GM18951 (cell line): ENCODE measurements around the gene GPANK1.

Source experiments
- POLR2A ChIP-seq: IDR thresholded peaks from 4 replicates; pipeline ENCODE4 v1.6.1; 2011; ENCODE audit warnings: mild to moderate bottlenecking; ENCODE audit not compliant: insufficient read length, insufficient read depth; ENCODE audit errors: extremely low read depth
- in situ Hi-C: fragments of 300-500 bp; cut with MboI; formaldehyde crosslinking; loops from one replicate; pipeline ENCODE4 v1.12.0; 2022; ENCODE audit warnings: low sequenced_read_pairs, mixed read lengths, inconsistent platforms; ENCODE audit not compliant: unreplicated experiment

GPANK1 gene

DNA sequence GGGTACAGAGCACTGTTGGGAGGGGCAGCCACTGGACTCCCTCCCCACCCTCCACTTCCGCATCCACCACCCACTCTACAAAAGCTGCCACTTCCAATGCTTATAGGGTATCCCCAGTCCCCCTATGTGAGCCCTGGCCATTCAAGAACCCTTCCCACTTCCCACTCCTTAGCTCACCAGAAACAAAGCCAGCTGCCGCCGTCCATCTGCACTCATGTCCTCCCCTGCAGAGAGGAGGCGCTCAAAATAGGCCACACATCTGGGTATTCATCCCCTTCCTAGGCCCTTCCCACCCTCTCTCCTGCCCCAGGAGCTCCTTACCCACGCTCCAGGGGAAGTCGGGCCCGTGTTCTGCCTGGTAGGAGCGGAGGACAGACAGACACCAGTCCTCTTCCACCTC is 22.5 kb upstream of the GPANK1 start:
- TF ChIP-seq POLR2A, result no peak
- in situ Hi-C loops, result no loop called here

GRCh38 chr6:31686483-31686882 is 21.7 kb upstream of the GPANK1 start:
- TF ChIP-seq POLR2A, result no peak
- in situ Hi-C loops, result no loop called here

GRCh38 chr6:31683591-31683990 is 18.8 kb upstream of the GPANK1 start:
- in situ Hi-C loops, result no loop called here

DNA sequence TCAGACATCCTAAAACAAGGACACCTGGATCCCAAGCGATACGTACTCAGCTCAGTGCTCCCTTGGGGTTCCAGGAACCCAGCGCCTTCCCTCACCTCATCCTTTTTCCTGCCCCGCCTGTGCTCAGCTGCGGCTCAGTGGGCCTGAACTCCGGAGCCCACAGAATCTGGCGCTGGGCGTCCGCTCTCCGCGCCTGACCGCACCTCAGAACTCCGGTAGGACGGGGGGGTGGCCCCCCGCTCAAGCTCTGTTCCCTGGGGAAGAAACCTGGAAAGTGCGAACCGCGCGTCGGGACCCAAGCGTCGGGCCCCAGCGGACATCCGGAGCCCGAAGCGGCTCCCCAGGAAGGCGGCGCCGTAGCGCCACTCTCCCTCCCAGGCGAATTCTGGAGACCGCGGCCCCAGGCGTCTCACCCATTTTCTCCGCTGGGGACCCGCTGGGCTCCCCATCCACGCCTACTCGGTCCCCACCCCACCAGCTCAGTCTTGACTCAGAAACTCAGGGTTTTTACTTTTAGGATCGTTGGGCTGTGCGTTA is 16.4 kb upstream of the GPANK1 start:
- peak; percentile 36 for TF ChIP-seq POLR2A
- in situ Hi-C loops, result no loop called here

More at GRCh38 chr6:31683591-31683990, 18.8 kb upstream of the GPANK1 start:
- TF ChIP-seq POLR2A, result no peak

DNA sequence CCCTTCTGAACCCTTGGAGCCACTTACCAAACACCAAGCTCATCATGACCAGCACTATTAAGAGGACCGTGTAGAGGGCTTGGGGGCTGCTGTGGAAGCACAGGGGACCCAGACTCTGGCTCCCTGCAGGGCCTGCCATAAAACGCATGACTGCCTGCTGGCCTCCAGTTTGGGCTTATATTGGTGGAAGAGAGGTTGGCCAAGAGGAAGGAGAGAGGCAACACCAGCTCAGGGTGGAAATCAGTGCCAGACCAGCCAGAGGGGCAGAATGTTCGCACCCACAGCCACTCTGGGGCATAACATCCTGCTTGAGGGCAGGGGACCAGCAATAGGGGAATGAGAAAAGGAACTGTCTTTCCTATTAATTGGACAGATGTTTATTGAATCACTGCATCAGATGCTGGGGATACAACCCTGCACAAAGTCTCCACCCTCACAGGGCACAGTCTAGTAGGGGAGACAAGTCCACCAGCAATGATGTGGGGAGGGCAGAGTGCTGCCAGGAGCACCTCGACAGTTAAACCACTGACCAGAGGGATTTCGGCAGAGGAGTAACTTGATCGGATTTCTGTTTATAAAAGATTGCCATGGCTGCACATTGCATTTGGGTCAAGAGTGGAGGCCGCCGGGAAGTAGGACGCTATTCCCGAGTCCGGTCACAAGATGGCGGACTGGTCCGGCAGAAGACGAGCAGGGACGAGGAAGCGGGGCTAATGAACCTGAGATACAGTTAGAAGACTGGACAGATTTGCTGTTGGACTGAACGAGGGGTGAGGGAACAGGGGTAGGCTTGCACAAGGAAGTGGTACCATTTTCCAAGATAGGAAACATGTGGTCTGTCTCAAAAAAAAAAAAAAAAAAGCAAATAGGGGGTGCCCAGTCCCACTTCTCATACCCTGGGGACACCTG is 15.7 kb upstream of the GPANK1 start, which contains the start of gene LY6G5C:
TSS of gene LY6G5C (minus strand) at position 842 of the 909 bp plus-strand sequence. CDS start at position 148, 694 bp downstream.
- no peak for TF ChIP-seq POLR2A
- in situ Hi-C loops, result no loop called here

GRCh38 chr6:31677955-31678354 is 13.2 kb upstream of the GPANK1 start:
- no peak for TF ChIP-seq POLR2A
- in situ Hi-C loops, result no loop called here

DNA sequence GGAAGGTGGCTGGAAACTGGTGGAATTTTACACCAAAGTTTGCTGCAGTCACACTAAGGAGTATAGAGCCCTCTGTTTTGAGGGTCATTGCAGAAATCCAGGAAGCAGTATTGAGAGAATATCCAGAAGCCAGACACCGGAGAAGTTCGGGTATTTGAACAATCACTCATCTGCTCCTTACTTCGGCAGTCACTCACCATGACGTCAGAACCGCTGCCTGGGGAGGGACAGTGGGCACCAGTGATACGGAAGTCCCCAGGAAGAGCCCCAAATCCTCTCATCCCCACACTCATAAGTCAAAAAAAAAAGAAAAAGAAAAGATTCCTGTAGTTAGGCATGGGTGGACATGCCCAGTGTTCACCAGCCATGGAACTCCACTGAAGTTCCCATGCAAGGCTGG is 12.1 kb upstream of the GPANK1 start:
- in situ Hi-C loops, result no loop called here
- no peak for TF ChIP-seq POLR2A

GRCh38 chr6:31676322-31676903 is 11.6 kb upstream of the GPANK1 start:
- in situ Hi-C loops, result no loop called here
- TF ChIP-seq POLR2A, result no peak

GRCh38 chr6:31669676-31670075 is 4.9 kb upstream of the GPANK1 start, which contains the start of gene LY6G5B:
Gene LY6G5B, plus strand, starts transcription at chr6:31669976. Its CDS starts 975 bp downstream, at chr6:31670951.
- in situ Hi-C loops, result no loop called here
- no peak for TF ChIP-seq POLR2A

DNA sequence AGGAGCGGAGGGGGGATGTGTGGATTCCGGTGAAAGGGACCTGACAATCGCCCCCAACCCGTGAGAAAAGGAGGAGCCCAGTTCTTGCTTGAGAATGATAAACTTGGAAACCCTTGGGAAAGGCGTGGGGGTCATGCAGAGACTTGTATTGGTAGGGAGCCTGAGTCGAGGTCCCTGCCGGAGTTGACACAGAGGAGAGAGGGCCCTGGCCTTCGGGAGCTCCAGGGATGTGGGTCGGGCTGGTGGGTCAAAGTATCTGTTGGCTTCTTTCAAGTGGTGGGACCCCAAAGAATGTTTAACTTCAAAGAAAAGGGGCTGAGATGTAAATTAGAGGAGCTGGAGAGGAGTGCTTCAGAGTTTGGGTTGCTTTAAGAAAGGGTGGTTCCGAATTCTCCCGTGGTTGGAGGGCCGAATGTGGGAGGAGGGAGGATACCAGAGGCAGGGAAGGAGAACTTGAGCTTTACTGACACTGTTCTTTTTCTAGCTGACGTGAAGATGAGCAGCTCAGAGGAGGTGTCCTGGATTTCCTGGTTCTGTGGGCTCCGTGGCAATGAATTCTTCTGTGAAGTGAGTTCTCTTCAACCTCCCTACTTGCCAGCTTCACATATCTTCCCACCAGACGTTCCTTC is 1.7 kb upstream of the GPANK1 start:
- in situ Hi-C loops, result no loop called here
- TF ChIP-seq POLR2A, result no peak

- TF ChIP-seq POLR2A, result peak; percentile 79
- in situ Hi-C loops, result no loop called here
These were observed 922 bp upstream of the GPANK1 start, which contains the start of gene CSNK2B for GRCh38 chr6:31665501-31666336. Gene CSNK2B, plus strand, starts transcription at chr6:31666080. Its CDS starts 752 bp downstream, at chr6:31666832.
